SK-N-MC (cell line): ENCODE results near the gene WNK1.

Experiments used
- DNase-seq: peaks from one replicate; pipeline ENCODE4 v3.0.0-alpha.2; 2011; ENCODE audit warnings: low read depth, low spot score
- H3K27ac ChIP-seq: fragments of 200-600 bp; sonication (generic); 2 replicates; pipeline ENCODE4 v1.5.1; 2016; ENCODE audit warnings: mixed run types
- H3K36me3 ChIP-seq: fragments of 200-600 bp; sonication (generic); 2 replicates; pipeline ENCODE4 v1.6.1; 2017; ENCODE audit warnings: antibody characterized with exemption, low read length, mixed read lengths; ENCODE audit not compliant: insufficient read depth
- H3K4me3 ChIP-seq: fragments of 200-600 bp; sonication (generic); 2 replicates; pipeline ENCODE4 v1.5.1; 2016
- H3K9ac ChIP-seq: fragments of 200-600 bp; sonication (generic); 2 replicates; pipeline ENCODE4 v1.8.0; 2017; ENCODE audit warnings: mixed run types, mixed read lengths; ENCODE audit not compliant: insufficient read length
- H3K9me3 ChIP-seq: fragments of 200-600 bp; sonication (generic); 2 replicates; pipeline ENCODE4 v1.6.1; 2017; ENCODE audit warnings: low read depth, mild to moderate bottlenecking, antibody characterized with exemption, low read length, moderate library complexity, mixed read lengths
- EZH2 ChIP-seq: fragments of 200-600 bp; sonication (generic); IDR thresholded peaks from one replicate; pipeline ENCODE4 v1.6.1; 2017; ENCODE audit warnings: antibody characterized with exemption
- FOXP2 ChIP-seq: optimal IDR thresholded peaks from 2 replicates; pipeline ENCODE3; 2011; ENCODE audit warnings: mild to moderate bottlenecking, moderate library complexity; ENCODE audit not compliant: insufficient read depth; ENCODE audit errors: extremely low read length, control extremely low read depth
- POLR2AphosphoS5 ChIP-seq: IDR thresholded peaks from 2 replicates; pipeline ENCODE4 v1.6.1; 2012; ENCODE audit warnings: mild to moderate bottlenecking, low read depth, low read length, borderline replicate concordance

WNK1 gene

GRCh38 chr12:720231-720941 lies 32.0 kb upstream of the WNK1 start:
- DNase-seq = no peak
- no peak overlapping the region for H3K9ac ChIP-seq
- H3K9me3 ChIP-seq = no peaks in the 10 kb centered on the region
- no peaks in the 10 kb centered on the region for H3K36me3 ChIP-seq
- no peak overlapping the region for H3K27ac ChIP-seq
- no peak overlapping the region for H3K4me3 ChIP-seq
- TF ChIP-seq EZH2 = no peak
- no peak for TF ChIP-seq FOXP2
- TF ChIP-seq POLR2AphosphoS5 = no peak

- no peak overlapping the region for H3K9ac ChIP-seq
- no peaks in the 10 kb centered on the region for H3K36me3 ChIP-seq
- H3K27ac ChIP-seq = no peak overlapping the region
- TF ChIP-seq FOXP2 = no peak
- no peak for TF ChIP-seq POLR2AphosphoS5
- no peak for TF ChIP-seq EZH2
- H3K4me3 ChIP-seq = no peak overlapping the region
- no peaks in the 10 kb centered on the region for H3K9me3 ChIP-seq
- DNase-seq = no peak
Observed at GRCh38 chr12:724194-724855, 28.1 kb upstream of the WNK1 start.

GRCh38 chr12:725076-725475 lies 27.3 kb upstream of the WNK1 start:
- no peak for TF ChIP-seq FOXP2
- TF ChIP-seq POLR2AphosphoS5 = no peak
- no peak for TF ChIP-seq EZH2
- DNase-seq = no peak
- Histone ChIP-seq H3K27ac (no peak overlapping the region), H3K4me3 (no peak overlapping the region), H3K9ac (no peak overlapping the region), H3K36me3 (no peaks in the 10 kb centered on the region), H3K9me3 (no peaks in the 10 kb centered on the region)

GRCh38 chr12:726281-727140 lies 25.9 kb upstream of the WNK1 start:
- Histone ChIP-seq H3K9ac (no peak overlapping the region), H3K9me3 (no peaks in the 10 kb centered on the region), H3K27ac (no peak overlapping the region), H3K4me3 (no peak overlapping the region), H3K36me3 (no peaks in the 10 kb centered on the region)
- no peak for DNase-seq
- TF ChIP-seq POLR2AphosphoS5 = no peak
- no peak for TF ChIP-seq EZH2
- no peak for TF ChIP-seq FOXP2

GRCh38 chr12:727321-727720 lies 25.1 kb upstream of the WNK1 start:
- Histone ChIP-seq H3K27ac (no peak overlapping the region), H3K36me3 (no peaks in the 10 kb centered on the region), H3K9ac (no peak overlapping the region), H3K9me3 (no peaks in the 10 kb centered on the region), H3K4me3 (no peak overlapping the region)
- no peak for DNase-seq
- no peak for TF ChIP-seq FOXP2
- no peak for TF ChIP-seq POLR2AphosphoS5
- TF ChIP-seq EZH2 = no peak

- Histone ChIP-seq H3K9me3 (no peaks in the 10 kb centered on the region), H3K36me3 (no peaks in the 10 kb centered on the region), H3K27ac (no peak overlapping the region), H3K9ac (no peak overlapping the region), H3K4me3 (no peak overlapping the region)
- TF ChIP-seq EZH2 = no peak
- TF ChIP-seq FOXP2 = no peak
- no peak for TF ChIP-seq POLR2AphosphoS5
- no peak for DNase-seq
Observed at GRCh38 chr12:728781-729180, 23.6 kb upstream of the WNK1 start.

GRCh38 chr12:729221-729620 lies 23.2 kb upstream of the WNK1 start:
- H3K36me3 ChIP-seq = no peaks in the 10 kb centered on the region
- no peaks in the 10 kb centered on the region for H3K9me3 ChIP-seq
- H3K9ac ChIP-seq = no peak overlapping the region
- no peak overlapping the region for H3K27ac ChIP-seq
- TF ChIP-seq FOXP2 (no peak), EZH2 (no peak), POLR2AphosphoS5 (no peak)
- no peak overlapping the region for H3K4me3 ChIP-seq
- DNase-seq = no peak

GRCh38 chr12:730550-730949 lies 21.8 kb upstream of the WNK1 start:
- TF ChIP-seq FOXP2 (no peak), POLR2AphosphoS5 (no peak), EZH2 (no peak)
- no peak overlapping the region for H3K4me3 ChIP-seq
- no peaks in the 10 kb centered on the region for H3K36me3 ChIP-seq
- H3K27ac ChIP-seq = no peak overlapping the region
- H3K9me3 ChIP-seq = no peaks in the 10 kb centered on the region
- no peak overlapping the region for H3K9ac ChIP-seq
- no peak for DNase-seq

- H3K4me3 ChIP-seq = no peak overlapping the region
- H3K9me3 ChIP-seq = no peaks in the 10 kb centered on the region
- H3K36me3 ChIP-seq = no peaks in the 10 kb centered on the region
- no peak overlapping the region for H3K27ac ChIP-seq
- DNase-seq = no peak
- no peak overlapping the region for H3K9ac ChIP-seq
- TF ChIP-seq FOXP2 = no peak
- TF ChIP-seq POLR2AphosphoS5 = no peak
- TF ChIP-seq EZH2 = no peak
Observed at GRCh38 chr12:737122-737739, 15.1 kb upstream of the WNK1 start.
